GM12801 (cell line): ENCODE measurements around the gene PYCARD.

ENCODE experiments used
- TF ChIP-seq, protein P1 (sequence below): IDR thresholded peaks from one replicate; pipeline ENCODE4 v1.5.1; 2011; ENCODE audit warnings: control low read depth; ENCODE audit not compliant: insufficient read length; ENCODE audit errors: extremely low read depth

PYCARD gene

DNA sequence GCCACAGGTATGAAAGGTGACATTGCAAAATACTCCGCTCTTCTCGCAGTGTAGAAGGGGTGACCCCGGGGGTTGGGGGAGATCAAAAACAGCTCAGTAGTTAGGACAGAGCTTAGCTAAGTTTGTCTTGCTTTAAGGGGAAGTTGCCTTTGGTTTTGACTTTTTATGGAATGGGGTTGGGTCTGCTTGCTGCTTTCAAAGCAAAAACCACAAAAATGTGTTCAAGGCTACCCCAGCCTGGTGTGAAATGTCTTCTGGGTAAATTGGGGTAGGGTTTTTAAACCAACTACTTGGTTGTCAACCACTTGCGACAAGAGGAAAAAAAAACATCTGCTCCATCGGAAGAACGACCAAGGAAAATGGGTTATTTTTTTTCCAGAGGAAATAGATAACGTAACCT is 16.4 kb downstream of the PYCARD start:
- TF ChIP-seq, protein P1, sequence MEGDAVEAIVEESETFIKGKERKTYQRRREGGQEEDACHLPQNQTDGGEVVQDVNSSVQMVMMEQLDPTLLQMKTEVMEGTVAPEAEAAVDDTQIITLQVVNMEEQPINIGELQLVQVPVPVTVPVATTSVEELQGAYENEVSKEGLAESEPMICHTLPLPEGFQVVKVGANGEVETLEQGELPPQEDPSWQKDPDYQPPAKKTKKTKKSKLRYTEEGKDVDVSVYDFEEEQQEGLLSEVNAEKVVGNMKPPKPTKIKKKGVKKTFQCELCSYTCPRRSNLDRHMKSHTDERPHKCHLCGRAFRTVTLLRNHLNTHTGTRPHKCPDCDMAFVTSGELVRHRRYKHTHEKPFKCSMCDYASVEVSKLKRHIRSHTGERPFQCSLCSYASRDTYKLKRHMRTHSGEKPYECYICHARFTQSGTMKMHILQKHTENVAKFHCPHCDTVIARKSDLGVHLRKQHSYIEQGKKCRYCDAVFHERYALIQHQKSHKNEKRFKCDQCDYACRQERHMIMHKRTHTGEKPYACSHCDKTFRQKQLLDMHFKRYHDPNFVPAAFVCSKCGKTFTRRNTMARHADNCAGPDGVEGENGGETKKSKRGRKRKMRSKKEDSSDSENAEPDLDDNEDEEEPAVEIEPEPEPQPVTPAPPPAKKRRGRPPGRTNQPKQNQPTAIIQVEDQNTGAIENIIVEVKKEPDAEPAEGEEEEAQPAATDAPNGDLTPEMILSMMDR: no peak

DNA sequence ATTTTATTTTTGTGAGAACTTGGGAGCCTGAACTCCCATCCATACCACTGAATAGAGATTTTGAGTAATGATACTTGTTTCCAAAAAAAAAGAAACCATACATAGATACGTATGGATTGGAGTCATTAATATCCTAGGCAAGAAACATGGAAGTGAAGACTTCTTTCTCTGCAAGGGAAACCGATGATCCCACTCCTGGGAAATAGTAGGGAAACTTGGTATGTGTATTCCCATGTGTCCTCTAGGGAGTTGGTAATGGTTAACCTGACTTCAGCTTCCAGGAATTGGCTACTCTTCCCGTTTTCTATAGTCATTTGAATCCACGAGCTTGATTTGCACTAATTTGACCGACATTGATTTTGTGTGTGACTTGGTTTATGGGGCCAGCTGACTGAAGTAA is 17.2 kb downstream of the PYCARD start:
- TF ChIP-seq, protein P1: no peak

DNA sequence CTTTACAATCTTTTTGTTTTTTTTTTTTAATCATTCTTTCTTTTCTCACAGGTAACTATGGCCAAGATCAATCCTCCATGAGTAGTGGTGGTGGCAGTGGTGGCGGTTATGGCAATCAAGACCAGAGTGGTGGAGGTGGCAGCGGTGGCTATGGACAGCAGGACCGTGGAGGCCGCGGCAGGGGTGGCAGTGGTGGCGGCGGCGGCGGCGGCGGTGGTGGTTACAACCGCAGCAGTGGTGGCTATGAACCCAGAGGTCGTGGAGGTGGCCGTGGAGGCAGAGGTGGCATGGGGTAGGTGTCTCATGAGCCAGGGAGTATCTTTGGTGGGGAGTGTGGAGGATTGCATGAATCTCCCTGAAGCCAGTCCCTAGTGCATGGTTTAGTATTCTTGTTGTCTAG is 17.7 kb downstream of the PYCARD start:
- TF ChIP-seq, protein P1: no peak

DNA sequence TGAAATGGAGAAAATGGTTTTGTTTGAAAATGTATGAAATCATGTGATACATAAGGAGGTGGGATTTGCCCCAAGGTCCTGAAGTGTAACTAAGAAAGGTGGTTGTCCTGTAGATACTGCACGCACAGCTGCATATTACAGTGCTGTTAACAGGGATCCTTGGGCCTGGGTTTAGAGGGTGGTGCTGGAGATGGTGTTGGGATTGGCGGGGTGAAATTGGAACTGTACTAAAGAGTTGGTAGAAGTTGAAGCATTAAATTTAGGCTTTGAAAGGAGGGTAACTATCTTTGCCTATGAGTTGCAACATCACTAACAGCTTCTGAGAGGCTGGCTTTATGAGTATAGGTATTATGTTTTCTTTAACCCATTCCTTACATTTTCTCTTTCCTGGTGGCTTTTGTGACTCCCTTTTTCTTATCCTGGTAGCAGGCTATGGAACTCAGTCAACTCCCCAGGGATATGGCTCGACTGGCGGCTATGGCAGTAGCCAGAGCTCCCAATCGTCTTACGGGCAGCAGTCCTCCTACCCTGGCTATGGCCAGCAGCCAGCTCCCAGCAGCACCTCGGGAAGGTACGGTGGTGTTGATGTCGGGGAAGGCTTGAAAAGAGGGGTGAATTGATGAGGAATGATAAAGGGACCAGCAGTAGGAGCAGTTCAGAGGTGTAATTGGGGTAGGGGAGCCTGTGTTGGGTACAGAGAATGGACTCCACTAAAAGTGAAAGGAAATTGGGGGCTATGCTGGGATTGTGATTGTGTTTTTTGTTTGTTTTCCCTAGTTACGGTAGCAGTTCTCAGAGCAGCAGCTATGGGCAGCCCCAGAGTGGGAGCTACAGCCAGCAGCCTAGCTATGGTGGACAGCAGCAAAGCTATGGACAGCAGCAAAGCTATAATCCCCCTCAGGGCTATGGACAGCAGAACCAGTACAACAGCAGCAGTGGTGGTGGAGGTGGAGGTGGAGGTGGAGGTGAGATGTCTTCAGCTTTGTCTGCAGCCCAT is 18.8 kb downstream of the PYCARD start:
- TF ChIP-seq, protein P1: no peak

DNA sequence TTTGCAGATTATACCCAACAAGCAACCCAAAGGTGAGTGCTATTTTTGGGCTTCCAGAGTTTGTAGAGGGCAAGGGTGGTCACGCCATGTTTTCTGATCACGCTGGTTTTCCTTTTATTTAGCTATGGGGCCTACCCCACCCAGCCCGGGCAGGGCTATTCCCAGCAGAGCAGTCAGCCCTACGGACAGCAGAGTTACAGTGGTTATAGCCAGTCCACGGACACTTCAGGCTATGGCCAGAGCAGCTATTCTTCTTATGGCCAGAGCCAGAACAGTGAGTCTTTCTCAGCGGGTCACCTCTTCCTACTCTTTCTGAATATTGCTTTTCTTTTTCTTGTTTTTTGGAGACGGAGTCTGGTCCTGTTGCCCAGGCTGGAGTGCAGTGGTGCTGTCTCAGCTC is 20.2 kb downstream of the PYCARD start:
- TF ChIP-seq, protein P1: no peak

DNA sequence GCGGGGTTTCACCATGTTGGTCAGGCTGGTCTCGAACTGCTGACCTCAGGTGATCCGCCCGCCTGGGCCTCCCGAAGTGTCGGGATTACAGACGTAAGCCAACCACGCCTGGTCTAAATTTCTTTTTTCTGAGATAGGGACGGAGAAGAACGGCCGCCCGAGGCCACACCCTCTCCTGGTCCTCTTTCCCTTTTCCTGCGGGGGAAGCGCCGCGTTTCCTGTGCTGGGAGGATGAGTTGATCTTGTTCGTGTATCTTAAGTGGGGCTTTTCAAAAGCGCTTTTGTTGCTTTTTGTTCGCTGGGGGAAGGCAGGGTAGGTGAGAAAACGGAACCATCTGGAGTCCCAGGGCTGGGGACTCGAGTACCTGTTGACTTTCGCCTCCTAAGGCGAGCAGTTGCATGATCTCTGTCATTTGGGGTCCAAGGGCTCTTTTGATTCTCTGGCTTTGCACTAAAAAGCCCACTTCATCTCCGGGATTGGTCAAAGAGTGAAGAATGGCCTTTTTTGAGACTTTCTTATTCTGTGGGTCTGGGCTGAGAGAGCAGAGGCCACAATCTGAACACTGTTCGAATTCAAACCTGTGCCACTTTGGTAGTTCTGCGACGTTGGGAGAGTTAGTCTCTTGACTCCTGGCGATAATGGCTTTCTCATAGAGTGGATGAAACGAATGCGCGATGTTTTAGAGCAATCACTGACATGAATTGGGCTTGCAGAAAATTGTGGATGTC is 21.3 kb downstream of the PYCARD start:
- TF ChIP-seq, protein P1: no peak

DNA sequence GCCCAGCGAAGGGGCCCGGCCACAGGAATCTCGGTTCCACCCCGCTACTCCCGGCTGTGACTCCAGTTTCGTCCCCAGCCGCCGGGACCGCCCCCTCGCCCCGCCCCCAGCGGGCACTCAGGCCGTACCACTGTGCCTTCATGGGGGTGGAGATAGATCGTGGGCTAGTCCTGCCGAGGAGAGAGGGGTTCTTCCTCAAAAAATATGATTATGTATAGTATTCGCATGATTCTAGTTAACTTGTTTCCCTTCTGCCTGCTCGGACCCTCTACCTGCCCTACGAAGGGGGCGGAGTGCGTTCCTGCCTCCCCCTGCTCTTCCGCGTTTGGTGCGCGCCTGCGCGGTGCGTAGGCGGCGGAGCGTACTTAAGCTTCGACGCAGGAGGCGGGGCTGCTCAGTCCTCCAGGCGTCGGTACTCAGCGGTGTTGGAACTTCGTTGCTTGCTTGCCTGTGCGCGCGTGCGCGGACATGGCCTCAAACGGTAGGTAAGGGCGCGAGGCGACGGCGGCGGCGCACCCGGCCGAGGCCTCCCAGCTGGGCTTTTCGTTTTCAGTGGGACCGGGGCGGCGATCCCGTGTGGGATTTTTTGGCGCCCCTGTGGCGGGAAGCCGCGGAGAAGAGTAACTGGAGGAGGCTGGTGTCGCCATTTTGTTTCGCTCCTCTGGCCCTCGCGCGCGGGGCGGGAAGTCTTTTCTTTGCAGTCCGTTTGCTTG is 22.7 kb downstream of the PYCARD start, which contains the start of gene FUS:
Gene FUS (plus strand): TSS at position 393 of the 713 bp plus-strand sequence. CDS start 76 bp downstream, at position 469.
- TF ChIP-seq, protein P1: no peak
